ENCODE data around the gene GPC6. TPM values are rescaled to one million over a fixed set of nuclear protein-coding genes. Genes with fewer than 3 reads are reported as not detected.

The GPC6 gene
- total RNA-seq, 2 experiments from 2014 or later: not detected

- DNase-seq: no peak
- no peaks in the 10 kb centered on the region for H3K36me3 Mint-ChIP-seq
- CTCF ChIA-PET: no interaction called here
- no peak overlapping the region for H3K27ac Mint-ChIP-seq
- no peaks in the 10 kb centered on the region for H3K9me3 Mint-ChIP-seq
- POLR2A ChIA-PET: no interaction called here
- H3K4me3 Mint-ChIP-seq: no peak overlapping the region
- H3K27me3 Mint-ChIP-seq: peaks cover 3% of the 10 kb centered on the region
- intact Hi-C loops (cut with micrococcal nuclease): no loop called here
- no peaks in the 10 kb centered on the region for H3K4me1 Mint-ChIP-seq (ENCODE audit: low read depth)
These were observed 524.5 kb downstream of the GPC6 start for GRCh38 chr13:93751117-93751516.

- Mint-ChIP-seq H3K4me3 (no peak overlapping the region), H3K27ac (no peak overlapping the region), H3K27me3 (peaks cover 2% of the 10 kb centered on the region), H3K4me1 (ENCODE audit: low read depth) (no peaks in the 10 kb centered on the region), H3K9me3 (no peaks in the 10 kb centered on the region), H3K36me3 (no peaks in the 10 kb centered on the region)
- ChIA-PET POLR2A (no interaction called here), CTCF (no interaction called here)
- intact Hi-C loops (cut with micrococcal nuclease): no loop called here
- DNase-seq: no peak
These were observed 525.9 kb downstream of the GPC6 start for GRCh38 chr13:93752541-93752940.

GRCh38 chr13:93753639-93754038 is 527.0 kb downstream of the GPC6 start:
- peaks cover 2% of the 10 kb centered on the region for H3K27me3 Mint-ChIP-seq
- no peak overlapping the region for H3K4me3 Mint-ChIP-seq
- POLR2A ChIA-PET: no interaction called here
- H3K27ac Mint-ChIP-seq: no peak overlapping the region
- H3K4me1 Mint-ChIP-seq (ENCODE audit: low read depth): peaks cover 2% of the 10 kb centered on the region
- no peaks in the 10 kb centered on the region for H3K36me3 Mint-ChIP-seq
- CTCF ChIA-PET: no interaction called here
- intact Hi-C loops (cut with micrococcal nuclease): no loop called here
- DNase-seq: no peak
- H3K9me3 Mint-ChIP-seq: no peaks in the 10 kb centered on the region

- Mint-ChIP-seq H3K27me3 (peaks cover 2% of the 10 kb centered on the region), H3K4me3 (no peak overlapping the region), H3K36me3 (no peaks in the 10 kb centered on the region), H3K27ac (no peak overlapping the region), H3K9me3 (no peaks in the 10 kb centered on the region), H3K4me1 (ENCODE audit: low read depth) (peaks cover 7% of the 10 kb centered on the region)
- intact Hi-C loops (cut with micrococcal nuclease): no loop called here
- ChIA-PET CTCF (no interaction called here), POLR2A (no interaction called here)
- DNase-seq: no peak
These were observed 528.7 kb downstream of the GPC6 start for GRCh38 chr13:93755341-93755740.

GRCh38 chr13:93758575-93758974 is 532.0 kb downstream of the GPC6 start:
- intact Hi-C loops (cut with micrococcal nuclease): no loop called here
- Mint-ChIP-seq H3K4me3 (no peak overlapping the region), H3K36me3 (no peaks in the 10 kb centered on the region), H3K27me3 (peaks cover 2% of the 10 kb centered on the region), H3K9me3 (peaks cover 2% of the 10 kb centered on the region), H3K4me1 (ENCODE audit: low read depth) (peaks cover 7% of the 10 kb centered on the region), H3K27ac (no peak overlapping the region)
- DNase-seq: no peak
- ChIA-PET CTCF (no interaction called here), POLR2A (no interaction called here)

- H3K27me3 Mint-ChIP-seq: no peaks in the 10 kb centered on the region
- ChIA-PET CTCF (no interaction called here), POLR2A (no interaction called here)
- no peak overlapping the region for H3K27ac Mint-ChIP-seq
- peaks cover 7% of the 10 kb centered on the region for H3K4me1 Mint-ChIP-seq (ENCODE audit: low read depth)
- peaks cover 4% of the 10 kb centered on the region for H3K9me3 Mint-ChIP-seq
- H3K36me3 Mint-ChIP-seq: no peaks in the 10 kb centered on the region
- intact Hi-C loops (cut with micrococcal nuclease): no loop called here
- no peak overlapping the region for H3K4me3 Mint-ChIP-seq
- no peak for DNase-seq
These were observed 536.3 kb downstream of the GPC6 start for GRCh38 chr13:93762708-93763426.

GRCh38 chr13:93765062-93765461 is 538.5 kb downstream of the GPC6 start:
- intact Hi-C loops (cut with micrococcal nuclease): no loop called here
- POLR2A ChIA-PET: no interaction called here
- peaks cover 4% of the 10 kb centered on the region for H3K9me3 Mint-ChIP-seq
- no peak overlapping the region for H3K27ac Mint-ChIP-seq
- no peaks in the 10 kb centered on the region for H3K27me3 Mint-ChIP-seq
- no peak for DNase-seq
- no peaks in the 10 kb centered on the region for H3K4me1 Mint-ChIP-seq (ENCODE audit: low read depth)
- H3K4me3 Mint-ChIP-seq: no peak overlapping the region
- no peaks in the 10 kb centered on the region for H3K36me3 Mint-ChIP-seq
- CTCF ChIA-PET: no interaction called here

GRCh38 chr13:93765811-93766210 is 539.2 kb downstream of the GPC6 start:
- ChIA-PET POLR2A (no interaction called here), CTCF (no interaction called here)
- intact Hi-C loops (cut with micrococcal nuclease): no loop called here
- peaks cover 4% of the 10 kb centered on the region for H3K9me3 Mint-ChIP-seq
- no peak overlapping the region for H3K4me3 Mint-ChIP-seq
- H3K27ac Mint-ChIP-seq: no peak overlapping the region
- DNase-seq: no peak
- H3K27me3 Mint-ChIP-seq: no peaks in the 10 kb centered on the region
- H3K4me1 Mint-ChIP-seq (ENCODE audit: low read depth): no peaks in the 10 kb centered on the region
- no peaks in the 10 kb centered on the region for H3K36me3 Mint-ChIP-seq

GRCh38 chr13:93766719-93767118 is 540.1 kb downstream of the GPC6 start:
- Mint-ChIP-seq H3K4me3 (no peak overlapping the region), H3K27me3 (no peaks in the 10 kb centered on the region), H3K9me3 (peaks cover 4% of the 10 kb centered on the region), H3K27ac (no peak overlapping the region), H3K36me3 (no peaks in the 10 kb centered on the region), H3K4me1 (ENCODE audit: low read depth) (no peaks in the 10 kb centered on the region)
- intact Hi-C loops (cut with micrococcal nuclease): no loop called here
- no peak for DNase-seq
- ChIA-PET POLR2A (no interaction called here), CTCF (interaction anchor here (0.6 to 0.7 kb wide), 2 partner anchors 41 to 470 kb away, joined by 5 to 6 read pairs; no protein-coding TSS in a partner anchor)

GRCh38 chr13:93767180-93767916 is 540.7 kb downstream of the GPC6 start:
- ChIA-PET POLR2A (no interaction called here), CTCF (no interaction called here)
- Mint-ChIP-seq H3K4me1 (ENCODE audit: low read depth) (no peaks in the 10 kb centered on the region), H3K9me3 (peaks cover 3% of the 10 kb centered on the region), H3K4me3 (no peak overlapping the region), H3K27me3 (no peaks in the 10 kb centered on the region), H3K36me3 (no peaks in the 10 kb centered on the region), H3K27ac (no peak overlapping the region)
- intact Hi-C loops (cut with micrococcal nuclease): no loop called here
- no peak for DNase-seq

GRCh38 chr13:93767917-93768409 is 541.4 kb downstream of the GPC6 start:
- no peaks in the 10 kb centered on the region for H3K27me3 Mint-ChIP-seq
- H3K9me3 Mint-ChIP-seq: peaks cover 2% of the 10 kb centered on the region
- POLR2A ChIA-PET: no interaction called here
- intact Hi-C loops (cut with micrococcal nuclease): no loop called here
- H3K4me1 Mint-ChIP-seq (ENCODE audit: low read depth): no peaks in the 10 kb centered on the region
- no peak overlapping the region for H3K4me3 Mint-ChIP-seq
- H3K36me3 Mint-ChIP-seq: no peaks in the 10 kb centered on the region
- CTCF ChIA-PET: no interaction called here
- DNase-seq: no peak
- no peak overlapping the region for H3K27ac Mint-ChIP-seq

- no peak for DNase-seq
- Mint-ChIP-seq H3K9me3 (no peaks in the 10 kb centered on the region), H3K4me3 (no peak overlapping the region), H3K27ac (no peak overlapping the region), H3K4me1 (ENCODE audit: low read depth) (no peaks in the 10 kb centered on the region), H3K36me3 (no peaks in the 10 kb centered on the region), H3K27me3 (no peaks in the 10 kb centered on the region)
- intact Hi-C loops (cut with micrococcal nuclease): no loop called here
- CTCF ChIA-PET: no interaction called here
- POLR2A ChIA-PET: no interaction called here
These were observed 542.5 kb downstream of the GPC6 start for GRCh38 chr13:93769101-93769500.

- ChIA-PET CTCF (no interaction called here), POLR2A (no interaction called here)
- Mint-ChIP-seq H3K4me3 (no peak overlapping the region), H3K36me3 (no peaks in the 10 kb centered on the region), H3K27ac (no peak overlapping the region), H3K27me3 (no peaks in the 10 kb centered on the region), H3K9me3 (no peaks in the 10 kb centered on the region), H3K4me1 (ENCODE audit: low read depth) (no peaks in the 10 kb centered on the region)
- intact Hi-C loops (cut with micrococcal nuclease): no loop called here
- no peak for DNase-seq
These were observed 543.0 kb downstream of the GPC6 start for GRCh38 chr13:93769607-93770006.
